GM12878 (cell line): Measurements from ENCODE around the gene PLPP6. TPM values are rescaled to one million over a fixed set of nuclear protein-coding genes. Genes with fewer than 3 reads are reported as not detected.

Source experiments
- ATAC-seq: fragments of 200-7000 bp; cut with Tn5 transposase; 3 replicates; pipeline ENCODE4 v1.9.1; 2020; ENCODE audit warnings: mild to moderate bottlenecking, moderate library complexity
- BruUV-seq: library from RNA; stranded (reverse); fragments of 400-500 nt; replicated peaks from 2 replicates; lab custom pipeline; 2021; lab: Mats Ljungman, UMichigan
- CTCF ChIA-PET: fragments of 300-600 bp; sonication (Branson Sonifier 250); formaldehyde crosslinking; extraction: SDS; loops from one replicate; lab custom pipeline; 2021; ENCODE audit warnings: inconsistent platforms; lab: Yijun Ruan, JAX
- POLR2A ChIA-PET: fragments of 350-600 bp; formaldehyde crosslinking; extraction: SDS; loops from one replicate; lab custom pipeline; 2021; ENCODE audit warnings: inconsistent platforms; lab: Charles Lee
- RAD21 ChIA-PET: fragments of 300-600 bp; sonication (Branson Sonifier 250); formaldehyde crosslinking; loops from one replicate; lab custom pipeline; 2023; ENCODE audit warnings: antibody characterized with exemption; ENCODE audit not compliant: unreplicated experiment; lab: Charles Lee
- SMC1A ChIA-PET: fragments of 300-600 bp; sonication (Branson Sonifier 250); formaldehyde crosslinking; loops from one replicate; lab custom pipeline; 2023; ENCODE audit not compliant: unreplicated experiment, uncharacterized antibody; lab: Charles Lee
- DNase-seq: peaks from one replicate; pipeline ENCODE4 v3.0.0-alpha.2; 2011; ENCODE audit warnings: low read depth, low spot score
- FAIRE-seq: peaks from 3 replicates; lab custom pipeline; 2011; peaks lifted over from hg19 to GRCh38; lab: Jason Lieb, UNC
- H2AFZ ChIP-seq: 2 replicates; pipeline ENCODE4 v1.6.0; 2011; ENCODE audit warnings: low read depth, low read length, control low read depth; ENCODE audit not compliant: control insufficient read depth
- H3K27ac ChIP-seq: 2 replicates; pipeline ENCODE4 v1.5.1; 2011; ENCODE audit warnings: control low read depth; ENCODE audit not compliant: control insufficient read depth, insufficient read depth
- H3K27me3 ChIP-seq, 2 experiments: replicated peaks in 1 of 2; 2 replicates each; pipeline versions ENCODE4 v1.6.0 to v1.6.1; 2011; ENCODE audit warnings: low read length in 1 of 2; ENCODE audit not compliant: control insufficient read depth in 2 of 2, insufficient read depth in 2 of 2
- H3K36me3 ChIP-seq, 2 experiments: 2 replicates each; pipeline ENCODE4 v1.5.1; 2011; ENCODE audit warnings: low read length in 1 of 2; ENCODE audit not compliant: control insufficient read depth in 2 of 2, insufficient read depth in 2 of 2
- H3K4me1 ChIP-seq: 2 replicates; pipeline ENCODE4 v1.6.1; 2011; ENCODE audit warnings: mild to moderate bottlenecking, low read length, moderate library complexity, mixed read lengths; ENCODE audit not compliant: control insufficient read depth, insufficient read depth
- H3K4me2 ChIP-seq: 2 replicates; pipeline ENCODE4 v1.6.0; 2011; ENCODE audit warnings: control low read depth; ENCODE audit not compliant: control insufficient read depth, insufficient read depth
- H3K4me3 ChIP-seq: fragments of 200-600 bp; sonication (generic); 2 replicates; pipeline ENCODE4 v1.5.1; 2016
- H3K79me2 ChIP-seq: 2 replicates; pipeline ENCODE4 v1.6.0; 2011; ENCODE audit warnings: low read length; ENCODE audit not compliant: control insufficient read depth, insufficient read depth
- H3K9ac ChIP-seq: 2 replicates; pipeline ENCODE4 v1.8.0; 2011; ENCODE audit warnings: low read length, control low read depth, mixed read lengths; ENCODE audit not compliant: control insufficient read depth, insufficient read depth
- H3K9me3 ChIP-seq: replicated peaks from 3 replicates; pipeline ENCODE4 v1.5.1; 2011; ENCODE audit warnings: mild to moderate bottlenecking, low read length; ENCODE audit not compliant: control insufficient read depth, insufficient read depth
- H4K20me1 ChIP-seq: 2 replicates; pipeline ENCODE4 v1.6.0; 2011; ENCODE audit not compliant: control insufficient read depth, insufficient read depth
- BCL3 ChIP-seq: IDR thresholded peaks from 2 replicates; pipeline ENCODE4 v1.6.1; 2011; ENCODE audit warnings: borderline replicate concordance, low read depth, mild to moderate bottlenecking, moderate library complexity, low read length; ENCODE audit not compliant: insufficient read depth, poor library complexity, severe bottlenecking
- EZH2 ChIP-seq: IDR thresholded peaks from 2 replicates; pipeline ENCODE4 v1.6.1; 2012; ENCODE audit warnings: low read depth, mild to moderate bottlenecking, control low read depth, inconsistent platforms, low read length, borderline replicate concordance; ENCODE audit not compliant: control insufficient read depth
- NFYA ChIP-seq: IDR thresholded peaks from 2 replicates; pipeline ENCODE4 v1.6.1; 2011; ENCODE audit warnings: low read depth, mild to moderate bottlenecking, low read length, improper control_type of control experiment, borderline replicate concordance
- PAX8 ChIP-seq: fragments of 450-650 bp; IDR thresholded peaks from 2 replicates; pipeline ENCODE4 v1.6.1; 2017; ENCODE audit warnings: mild to moderate bottlenecking, moderate library complexity
- REST ChIP-seq: IDR thresholded peaks from 2 replicates; pipeline ENCODE4 v1.6.1; 2012; ENCODE audit warnings: mild to moderate bottlenecking, low read depth, low read length
- RUNX3 ChIP-seq: IDR thresholded peaks from 2 replicates; pipeline ENCODE4 v1.6.1; 2012; ENCODE audit warnings: low read length, inconsistent platforms
- SRF ChIP-seq, 2 experiments: IDR thresholded peaks; 2 replicates each; pipeline ENCODE4 v1.6.1; 2011; ENCODE audit warnings: low read depth in 2 of 2, low read length in 2 of 2, mild to moderate bottlenecking in 1 of 2, moderate library complexity in 1 of 2
- TAF1 ChIP-seq: IDR thresholded peaks from 2 replicates; pipeline ENCODE4 v1.6.1; 2011; ENCODE audit warnings: mild to moderate bottlenecking, low read depth, low read length, borderline replicate concordance
- USF1 ChIP-seq: IDR thresholded peaks from 2 replicates; pipeline ENCODE4 v1.6.1; 2011; ENCODE audit warnings: borderline replicate concordance, low read depth, mild to moderate bottlenecking, moderate library complexity, mixed read lengths, low read length; ENCODE audit not compliant: insufficient read depth; ENCODE audit errors: extremely low read length
- WGBS: methylation state at CpG from one replicate; pipeline ENCODE4 v1.1.6; 2016; ENCODE audit warnings: low lambda C conversion rate; ENCODE audit not compliant: insufficient replicate concordance, insufficient coverage; ENCODE audit errors: missing lambda C conversion rate; 5-methylcytosine and 5-hydroxymethylcytosine counted together
- in situ Hi-C: fragments of 300-500 bp; cut with MboI; formaldehyde crosslinking; loops from 9 replicates; pipeline ENCODE4 v1.14.3; 2018; ENCODE audit warnings: mixed read lengths
- intact Hi-C: fragments of 100-400 bp; cut with micrococcal nuclease; formaldehyde crosslinking; loops from one replicate; pipeline ENCODE4 v1.14.2; 2022; ENCODE audit not compliant: unreplicated experiment
- polyA plus RNA-seq, 11 experiments: library from polyadenylated mRNA; depleted of rRNA in 4 of 11; unstranded in 6 of 11; stranded (reverse) in 5 of 11; fragments of >200 nt; fragmentation: Nextera tagmentation in 4 of 11; fragmentation: Illumina TruSeq in 1 of 11; extraction: Ambion mirVana in 4 of 11; extraction: Trizol in 1 of 11; gene quantifications; 1 replicate in 1 of 11; 2 replicates in 10 of 11; pipeline versions ENCODE4 v1.2.1 to v1.2.3, GENCODE V29; 2011 to 2016; ENCODE audit warnings: inconsistent platforms in 2 of 11, missing spikeins in 2 of 11, low read depth in 1 of 11
- total RNA-seq, 4 experiments: library from RNA; depleted of rRNA in 3 of 4; stranded (reverse); fragments of >200 nt in 3 of 4; fragmentation: Illumina TruSeq in 1 of 4; extraction: Trizol in 1 of 4; gene quantifications; 2 replicates each; pipeline versions ENCODE4 v1.2.1 to v1.2.3, GENCODE V29; 2013 to 2021
- TF ChIP-seq, protein P1 (sequence below): IDR thresholded peaks from 2 replicates; pipeline ENCODE4 v1.6.1; 2012; ENCODE audit warnings: low read depth, low read length, improper control_type of control experiment

Gene PLPP6
- total and polyA plus RNA-seq, 10 of the 15 experiments (the other 5 are each of a cell fraction or from before 2014, with no cell fraction given): 1.6 to 11.3 (median 6.9) TPM

GRCh38 chr9:4661165-4661564 lies 929 bp upstream of the PLPP6 start (continued):
- TF ChIP-seq, protein P1, sequence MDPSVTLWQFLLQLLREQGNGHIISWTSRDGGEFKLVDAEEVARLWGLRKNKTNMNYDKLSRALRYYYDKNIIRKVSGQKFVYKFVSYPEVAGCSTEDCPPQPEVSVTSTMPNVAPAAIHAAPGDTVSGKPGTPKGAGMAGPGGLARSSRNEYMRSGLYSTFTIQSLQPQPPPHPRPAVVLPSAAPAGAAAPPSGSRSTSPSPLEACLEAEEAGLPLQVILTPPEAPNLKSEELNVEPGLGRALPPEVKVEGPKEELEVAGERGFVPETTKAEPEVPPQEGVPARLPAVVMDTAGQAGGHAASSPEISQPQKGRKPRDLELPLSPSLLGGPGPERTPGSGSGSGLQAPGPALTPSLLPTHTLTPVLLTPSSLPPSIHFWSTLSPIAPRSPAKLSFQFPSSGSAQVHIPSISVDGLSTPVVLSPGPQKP: no peak
- no peak for TF ChIP-seq EZH2
- TF ChIP-seq BCL3: no peak

DNA sequence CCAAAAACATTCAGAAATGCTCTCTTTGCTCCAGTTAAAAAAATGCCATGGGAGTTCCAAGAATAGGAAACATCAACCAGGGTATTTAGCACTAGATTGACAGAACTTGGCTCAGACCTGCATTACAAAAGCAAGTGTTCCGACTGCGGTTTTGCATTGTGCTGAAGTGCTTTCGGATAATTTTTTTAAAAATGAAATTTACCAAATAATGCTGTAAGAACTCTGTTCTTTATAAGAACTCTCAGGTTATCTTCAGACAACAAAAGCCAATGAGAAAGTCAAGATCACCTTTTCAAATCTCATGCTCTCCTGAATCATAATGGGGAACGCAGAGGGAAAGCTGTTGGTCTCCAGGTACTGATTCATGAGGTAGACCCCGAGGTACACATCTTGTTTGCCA lies 483 bp upstream of the PLPP6 start:
- in situ Hi-C loops: no loop called here
- no peak for FAIRE-seq
- H3K4me1 ChIP-seq: peaks cover 21% of the 10 kb centered on the region
- SMC1A ChIA-PET: interaction anchor here (0.6 to 2.1 kb wide), 5 partner anchors 19 to 79 kb away, joined by 3 to 5 read pairs (median 4); no protein-coding TSS in a partner anchor
- peak overlapping the region; percentile 68 for H3K27ac ChIP-seq
- H3K36me3 ChIP-seq: no peaks in the 10 kb centered on the region
- BruUV-seq: no TSS peak
- H4K20me1 ChIP-seq: no peaks in the 10 kb centered on the region; the same call in 1 of the 2 replicates
- peak overlapping the region; percentile 97 for H2AFZ ChIP-seq
- no peak for DNase-seq
- no peak for ATAC-seq
- no peaks in the 10 kb centered on the region for H3K27me3 ChIP-seq
- H3K9ac ChIP-seq: peak overlapping the region; percentile 73
- H3K9me3 ChIP-seq: no peaks in the 10 kb centered on the region
- POLR2A ChIA-PET: interaction anchor here (0.6 kb wide), 1 partner anchor 750 kb away, joined by 3 read pairs; no protein-coding TSS in a partner anchor
- intact Hi-C loops: loop anchor here (10.0 kb wide), 1 partner anchor 783 kb away; no protein-coding TSS in a partner anchor
- peak overlapping the region; percentile 85 for H3K4me3 ChIP-seq
- CTCF ChIA-PET: interaction anchor here (1.0 to 1.1 kb wide), 2 partner anchors 17 to 20 kb away, joined by 3 to 4 read pairs; no protein-coding TSS in a partner anchor
- H3K79me2 ChIP-seq: peaks cover 5% of the 10 kb centered on the region
- RAD21 ChIA-PET: no interaction called here
- WGBS: 0% methylated on average over 5 of the region's 5 CpGs
- TF ChIP-seq REST: no peak
- peak; percentile 79 for TF ChIP-seq RUNX3
- no peak for TF ChIP-seq SRF (IDR thresholded peaks at IDR 0.05; ENCODE audit: low read depth in 2 of 2, low read length in 2 of 2)
- no peak for TF ChIP-seq NFYA
- TF ChIP-seq PAX8: no peak
- TF ChIP-seq USF1: no peak
- TF ChIP-seq TAF1: no peak
- H3K4me2 ChIP-seq: peak overlapping the region; percentile 100
